CD14-positive monocyte (primary cell): ENCODE data around the gene ADGRF1. TPM values are rescaled to one million over a fixed set of nuclear protein-coding genes. Genes with fewer than 3 reads are reported as not detected.
"Not testable (repeated sequence)": the region's sequence is repeated elsewhere in the genome, so short reads cannot be mapped to it uniquely, and the experiment has no call there.

Experiments
- DNase-seq, 3 donors: peaks; one replicate each; pipeline ENCODE4 v3.0.0-alpha.2; 2011 to 2022
- H2AFZ ChIP-seq: 2 replicates; pipeline ENCODE4 v1.6.0; 2012; ENCODE audit warnings: mild to moderate bottlenecking, low read depth, low read length, inconsistent platforms; ENCODE audit not compliant: insufficient read depth, poor library complexity, severe bottlenecking
- H3K27ac ChIP-seq, 2 donors: 1 replicate in 1 of 2; 2 replicates in 1 of 2; pipeline ENCODE4 v1.5.1; 2012 to 2013; ENCODE audit warnings: low read length in 2 of 2, control low read depth in 1 of 2, inconsistent platforms in 1 of 2, low read depth in 1 of 2, mild to moderate bottlenecking in 1 of 2
- H3K27me3 ChIP-seq, 2 donors: one replicate each; pipeline versions ENCODE4 v1.6.0 to v1.6.1; 2011 to 2013; ENCODE audit warnings: low read length in 2 of 2; ENCODE audit not compliant: control insufficient read depth in 2 of 2, insufficient read depth in 2 of 2
- H3K36me3 ChIP-seq, 2 donors: replicated peaks in 1 of 2; 1 replicate in 1 of 2; 2 replicates in 1 of 2; pipeline versions ENCODE4 v1.5.1 to v1.6.1; 2012 to 2013; ENCODE audit warnings: low read length in 2 of 2, control low read depth in 1 of 2, inconsistent platforms in 1 of 2, mild to moderate bottlenecking in 1 of 2; ENCODE audit not compliant: insufficient read depth in 2 of 2, control insufficient read depth in 1 of 2
- H3K4me1 ChIP-seq, 2 donors: 1 replicate in 1 of 2; 2 replicates in 1 of 2; pipeline versions ENCODE4 v1.5.1 to v1.6.1; 2012 to 2013; ENCODE audit warnings: low read length in 2 of 2, control low read depth in 1 of 2, inconsistent platforms in 1 of 2, mild to moderate bottlenecking in 1 of 2, moderate library complexity in 1 of 2; ENCODE audit not compliant: insufficient read depth in 2 of 2, control insufficient read depth in 1 of 2
- H3K4me2 ChIP-seq: replicated peaks from 2 replicates; pipeline ENCODE3; 2012; ENCODE audit warnings: low read length, moderate library complexity, mild to moderate bottlenecking; ENCODE audit not compliant: poor library complexity, severe bottlenecking; ENCODE audit errors: extremely low read depth
- H3K4me3 ChIP-seq, 3 experiments: fragments of 200-600 bp in 1 of 3; sonication (generic) in 1 of 3; replicated peaks in 1 of 3; 1 replicate in 2 of 3; 2 replicates in 1 of 3; pipeline ENCODE4 v1.5.1; 2011 to 2013; ENCODE audit warnings: low read length in 3 of 3, mild to moderate bottlenecking in 3 of 3, control low read depth in 2 of 3, low read depth in 2 of 3, inconsistent platforms in 1 of 3, moderate library complexity in 1 of 3
- H3K79me2 ChIP-seq: 2 replicates; pipeline ENCODE4 v1.6.0; 2012; ENCODE audit warnings: mild to moderate bottlenecking, control low read depth, inconsistent platforms, low read length, moderate library complexity; ENCODE audit not compliant: insufficient read depth
- H3K9ac ChIP-seq: 2 replicates; pipeline ENCODE4 v1.6.0; 2017; ENCODE audit warnings: low read length, mild to moderate bottlenecking; ENCODE audit not compliant: insufficient read depth, poor library complexity, severe bottlenecking
- H3K9me3 ChIP-seq, 2 donors: replicated peaks in 1 of 2; 1 replicate in 1 of 2; 2 replicates in 1 of 2; pipeline versions ENCODE4 v1.5.1 to v1.6.1; 2012 to 2013; ENCODE audit warnings: low read length in 2 of 2, control low read depth in 1 of 2; ENCODE audit not compliant: control insufficient read depth in 1 of 2, insufficient read depth in 1 of 2
- H4K20me1 ChIP-seq: 2 replicates; pipeline ENCODE4 v1.6.0; 2012; ENCODE audit warnings: mild to moderate bottlenecking, low read length, control low read depth, moderate library complexity; ENCODE audit not compliant: insufficient read depth
- H3K27ac Mint-ChIP-seq, 7 donors: one replicate each; pipeline ENCODE4 v1.8.0; 2020; ENCODE audit warnings: mild to moderate bottlenecking in 7 of 7, mixed read lengths in 7 of 7, moderate library complexity in 6 of 7, inconsistent platforms in 2 of 7
- H3K27me3 Mint-ChIP-seq, 3 donors: one replicate each; pipeline ENCODE4 v1.8.0; 2021 to 2022; ENCODE audit warnings: low read depth in 3 of 3, mild to moderate bottlenecking in 3 of 3, mixed read lengths in 3 of 3, moderate library complexity in 3 of 3, inconsistent platforms in 1 of 3
- H3K36me3 Mint-ChIP-seq, 2 donors: one replicate each; pipeline ENCODE4 v1.8.0; 2020; ENCODE audit warnings: mixed read lengths in 2 of 2, inconsistent platforms in 1 of 2, mild to moderate bottlenecking in 1 of 2
- H3K4me1 Mint-ChIP-seq: one replicate; pipeline ENCODE4 v1.8.0; 2020; ENCODE audit warnings: mild to moderate bottlenecking, mixed read lengths
- H3K4me3 Mint-ChIP-seq, 2 donors: one replicate each; pipeline ENCODE4 v1.8.0; 2020; ENCODE audit warnings: mild to moderate bottlenecking in 2 of 2, mixed read lengths in 2 of 2, moderate library complexity in 1 of 2
- H3K9me3 Mint-ChIP-seq, 7 donors: one replicate each; pipeline ENCODE4 v1.8.0; 2020 to 2022; ENCODE audit warnings: mixed read lengths in 7 of 7, mild to moderate bottlenecking in 6 of 7, moderate library complexity in 6 of 7, inconsistent platforms in 2 of 7
- WGBS: methylation state at CpG from one replicate; pipeline ENCODE4 v1.1.5; 2013; ENCODE audit warnings: missing lambda C conversion rate; ENCODE audit not compliant: insufficient coverage; 5-methylcytosine and 5-hydroxymethylcytosine counted together
- intact Hi-C, 2 donors: fragments of 100-400 bp; cut with micrococcal nuclease; formaldehyde crosslinking; loops; one replicate each; pipeline versions ENCODE4 v1.15.0 to v1.15.1; 2023
- polyA plus RNA-seq, 3 donors: library from polyadenylated mRNA; depleted of rRNA in 1 of 3; unstranded in 2 of 3; stranded (reverse) in 1 of 3; fragments of 300-500 nt in 2 of 3; fragments of >200 nt in 1 of 3; fragmentation: Illumina TruSeq in 2 of 3; gene quantifications; 1 replicate in 2 of 3; 2 replicates in 1 of 3; pipeline ENCODE4 v1.2.3, GENCODE V29; 2012 to 2021
- TF ChIP-seq, protein P1 (sequence below): fragments of 200-600 bp; IDR thresholded peaks from one replicate; pipeline ENCODE4 v1.8.0; 2022; ENCODE audit warnings: antibody characterized with exemption, mild to moderate bottlenecking

ADGRF1 gene
- polyA plus RNA-seq, 3 donors: 0.03 TPM; not detected in 2

DNA sequence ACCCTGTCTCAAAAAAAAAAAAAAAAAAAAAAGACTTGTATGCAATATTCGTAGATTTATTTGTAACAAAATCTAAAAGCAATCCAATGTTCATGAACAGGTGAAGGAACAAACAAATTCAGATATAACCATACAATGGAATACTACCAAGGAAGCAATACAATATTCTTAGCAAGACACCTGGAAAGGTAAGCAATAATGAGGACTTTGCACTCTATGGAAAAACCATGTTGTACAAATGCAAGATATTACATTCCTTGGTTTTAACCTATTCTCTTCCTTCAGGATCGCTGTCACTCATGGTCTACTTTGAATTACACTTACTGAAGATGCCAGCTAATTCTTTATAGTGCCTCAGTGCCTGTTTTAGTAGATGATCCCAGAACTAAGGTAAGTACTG, 14.7 kb upstream of the ADGRF1 start:
- intact Hi-C loops: no loop called here
- TF ChIP-seq, protein P1, sequence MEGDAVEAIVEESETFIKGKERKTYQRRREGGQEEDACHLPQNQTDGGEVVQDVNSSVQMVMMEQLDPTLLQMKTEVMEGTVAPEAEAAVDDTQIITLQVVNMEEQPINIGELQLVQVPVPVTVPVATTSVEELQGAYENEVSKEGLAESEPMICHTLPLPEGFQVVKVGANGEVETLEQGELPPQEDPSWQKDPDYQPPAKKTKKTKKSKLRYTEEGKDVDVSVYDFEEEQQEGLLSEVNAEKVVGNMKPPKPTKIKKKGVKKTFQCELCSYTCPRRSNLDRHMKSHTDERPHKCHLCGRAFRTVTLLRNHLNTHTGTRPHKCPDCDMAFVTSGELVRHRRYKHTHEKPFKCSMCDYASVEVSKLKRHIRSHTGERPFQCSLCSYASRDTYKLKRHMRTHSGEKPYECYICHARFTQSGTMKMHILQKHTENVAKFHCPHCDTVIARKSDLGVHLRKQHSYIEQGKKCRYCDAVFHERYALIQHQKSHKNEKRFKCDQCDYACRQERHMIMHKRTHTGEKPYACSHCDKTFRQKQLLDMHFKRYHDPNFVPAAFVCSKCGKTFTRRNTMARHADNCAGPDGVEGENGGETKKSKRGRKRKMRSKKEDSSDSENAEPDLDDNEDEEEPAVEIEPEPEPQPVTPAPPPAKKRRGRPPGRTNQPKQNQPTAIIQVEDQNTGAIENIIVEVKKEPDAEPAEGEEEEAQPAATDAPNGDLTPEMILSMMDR: no peak
- H3K4me1 Mint-ChIP-seq: peaks cover 5% of the 10 kb centered on the region
- Histone ChIP-seq H3K4me3 (no peak overlapping the region), H3K4me2 (no peak overlapping the region), H4K20me1 (no peaks in the 10 kb centered on the region), H2AFZ (no peak overlapping the region), H3K27me3 (no peaks in the 10 kb centered on the region), H3K4me1 (no peaks in the 10 kb centered on the region), H3K27ac (no peak overlapping the region), H3K9me3 (no peaks in the 10 kb centered on the region), H3K79me2 (no peaks in the 10 kb centered on the region), H3K9ac (no peak overlapping the region), H3K36me3 (no peaks in the 10 kb centered on the region)
- H3K4me3 Mint-ChIP-seq: no peak overlapping the region
- no peak overlapping the region for H3K27ac Mint-ChIP-seq
- no CpG with 5 or more reads among the region's 2 CpGs for WGBS
- H3K9me3 Mint-ChIP-seq: peaks cover 0 to 6% (median 0%) of the 10 kb centered on the region in 7 donors
- no peaks in the 10 kb centered on the region for H3K27me3 Mint-ChIP-seq
- no peak for DNase-seq
- no peaks in the 10 kb centered on the region for H3K36me3 Mint-ChIP-seq

DNA sequence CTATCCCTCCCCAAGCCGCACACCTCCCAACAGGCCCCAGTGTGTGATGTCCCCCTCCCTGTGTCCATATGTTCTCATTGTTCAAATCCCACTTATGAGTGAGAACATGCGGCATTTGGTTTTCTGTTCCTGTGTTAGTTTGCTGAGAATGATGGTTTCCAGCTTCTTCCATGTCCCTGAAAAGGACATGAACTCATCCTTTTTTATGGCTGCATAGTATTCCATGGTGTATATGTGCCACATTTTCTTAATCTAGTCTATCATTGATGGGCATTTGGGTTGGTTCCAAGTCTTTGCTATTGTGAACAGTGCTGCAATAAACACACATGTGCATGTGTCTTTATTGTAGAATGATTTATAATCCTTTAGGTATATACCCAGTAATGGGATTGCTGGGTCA, 12.2 kb upstream of the ADGRF1 start:
- H3K9me3 Mint-ChIP-seq, H3K4me1 Mint-ChIP-seq, intact Hi-C loops, H4K20me1 ChIP-seq, H3K27me3 ChIP-seq, H3K27ac ChIP-seq, DNase-seq, H3K4me3 ChIP-seq, H3K9ac ChIP-seq, H3K9me3 ChIP-seq, H3K4me3 Mint-ChIP-seq, H3K27ac Mint-ChIP-seq, H3K36me3 ChIP-seq, H2AFZ ChIP-seq, H3K4me2 ChIP-seq, H3K27me3 Mint-ChIP-seq, H3K4me1 ChIP-seq, H3K36me3 Mint-ChIP-seq, H3K79me2 ChIP-seq: not testable (repeated sequence)
- 100% methylated on average over 1 of the region's 2 CpGs for WGBS
